HCT116 (cell line): Measurements from ENCODE around the gene VAV2. TPM values are rescaled to one million over a fixed set of nuclear protein-coding genes. Genes with fewer than 3 reads are reported as not detected.

Experiments
- ATAC-seq: fragments of 200-7000 bp; cut with Tn5 transposase; 2 replicates; pipeline ENCODE4 v1.9.1; 2020; ENCODE audit warnings: mild to moderate bottlenecking, moderate library complexity
- BruUV-seq: library from RNA; stranded (reverse); fragments of 400-500 nt; replicated peaks from 2 replicates; lab custom pipeline; 2021; lab: Mats Ljungman, UMichigan
- CTCF ChIA-PET: fragments of 300-600 bp; sonication (Branson Sonifier 250); formaldehyde crosslinking; loops from one replicate; lab custom pipeline; 2021; ENCODE audit warnings: antibody characterized with exemption; lab: Charles Lee
- POLR2A ChIA-PET: fragments of 300-600, 350-600 bp; sonication (Branson Sonifier 250); formaldehyde crosslinking; loops from one replicate; lab custom pipeline; 2021; ENCODE audit warnings: antibody characterized with exemption; lab: Charles Lee
- RAD21 ChIA-PET, 2 experiments: fragments of 300-600 bp; sonication (Branson Sonifier 250); formaldehyde crosslinking; loops; one replicate each; lab custom pipeline; 2023; ENCODE audit warnings: low total read pairs in 2 of 2; ENCODE audit not compliant: uncharacterized antibody in 2 of 2, unreplicated experiment in 2 of 2, low non-redundant PET in 1 of 2; lab: Charles Lee
- DNase-seq: peaks from one replicate; pipeline ENCODE4 v3.0.0-alpha.2; 2010; ENCODE audit warnings: low read depth, low spot score
- H2AFZ ChIP-seq: fragments of 200-600 bp; shearing (Covaris generic), sonication (generic); 2 replicates; pipeline ENCODE4 v1.6.1; 2017; ENCODE audit warnings: low read depth, mixed run types, mixed read lengths, antibody characterized with exemption, low read length; ENCODE audit not compliant: poor library complexity, severe bottlenecking
- H3K27ac ChIP-seq: 2 replicates; pipeline ENCODE4 v1.5.1; 2012; ENCODE audit warnings: low read depth, low read length
- H3K27me3 ChIP-seq: fragments of 200-600 bp; sonication (generic); 2 replicates; pipeline ENCODE4 v1.6.1; 2016; ENCODE audit warnings: mixed run types, low read length, mixed read lengths; ENCODE audit not compliant: insufficient read depth
- H3K36me3 ChIP-seq, 2 experiments: fragments of 200-500 bp in 1 of 2; fragments of 200-600 bp in 1 of 2; sonication (Bioruptor generic) in 1 of 2; sonication (generic) in 1 of 2; 2 replicates each; pipeline versions ENCODE4 v1.5.1 to v1.6.1; 2014 to 2016; ENCODE audit warnings: low read length in 2 of 2, inconsistent platforms in 1 of 2, mixed read lengths in 1 of 2, mixed run types in 1 of 2; ENCODE audit not compliant: insufficient read depth in 2 of 2, control insufficient read depth in 1 of 2
- H3K4me1 ChIP-seq, 2 experiments: fragments of 200-600 bp in 1 of 2; sonication (generic) in 1 of 2; 2 replicates each; pipeline versions ENCODE4 v1.5.1 to v1.6.1; 2012 to 2017; ENCODE audit warnings: low read length in 2 of 2, inconsistent platforms in 1 of 2, mild to moderate bottlenecking in 1 of 2, mixed read lengths in 1 of 2, mixed run types in 1 of 2, moderate library complexity in 1 of 2; ENCODE audit not compliant: insufficient read depth in 2 of 2, control insufficient read depth in 1 of 2
- H3K4me2 ChIP-seq: fragments of 200-600 bp; sonication (generic); 2 replicates; pipeline ENCODE4 v1.6.1; 2017; ENCODE audit warnings: mixed run types, low read length, mixed read lengths
- H3K4me3 ChIP-seq, 2 experiments: fragments of 200-600 bp in 1 of 2; sonication (generic) in 1 of 2; replicated peaks in 1 of 2; 2 replicates each; pipeline ENCODE4 v1.5.1; 2011 to 2016; ENCODE audit warnings: low read length in 2 of 2, control low read depth in 1 of 2, low read depth in 1 of 2, mild to moderate bottlenecking in 1 of 2, mixed read lengths in 1 of 2, mixed run types in 1 of 2
- H3K79me2 ChIP-seq: fragments of 200-600 bp; sonication (generic); 2 replicates; pipeline ENCODE4 v1.6.1; 2017; ENCODE audit warnings: mild to moderate bottlenecking, mixed run types, low read length, moderate library complexity, mixed read lengths; ENCODE audit not compliant: insufficient read depth
- H3K9ac ChIP-seq: fragments of 200-600 bp; sonication (generic); 2 replicates; pipeline ENCODE4 v1.6.1; 2016; ENCODE audit warnings: low read length, mixed read lengths
- H3K9me2 ChIP-seq: fragments of 200-600 bp; sonication (generic), shearing (Covaris generic); 2 replicates; pipeline ENCODE4 v1.6.1; 2017; ENCODE audit warnings: mixed run types, mild to moderate bottlenecking, moderate library complexity; ENCODE audit not compliant: insufficient read depth
- H3K9me3 ChIP-seq, 2 experiments: fragments of 200-500 bp in 1 of 2; fragments of 200-600 bp in 1 of 2; sonication (Bioruptor generic) in 1 of 2; sonication (generic) in 1 of 2; 2 replicates each; pipeline ENCODE4 v1.6.1; 2014 to 2017; ENCODE audit warnings: low read length in 2 of 2, mixed read lengths in 2 of 2, inconsistent platforms in 1 of 2, low read depth in 1 of 2, mild to moderate bottlenecking in 1 of 2, mixed run types in 1 of 2, moderate library complexity in 1 of 2; ENCODE audit not compliant: control insufficient read depth in 1 of 2, insufficient read depth in 1 of 2
- H4K20me1 ChIP-seq: fragments of 200-600 bp; sonication (generic), shearing (Covaris generic); 2 replicates; pipeline ENCODE4 v1.6.1; 2017; ENCODE audit warnings: mixed run types, mild to moderate bottlenecking, moderate library complexity; ENCODE audit not compliant: insufficient read depth
- CEBPB ChIP-seq: IDR thresholded peaks from 2 replicates; pipeline ENCODE4 v1.6.1; 2012; ENCODE audit warnings: low read depth
- EGR1 ChIP-seq: IDR thresholded peaks from 2 replicates; pipeline ENCODE4 v1.6.1; 2012; ENCODE audit warnings: low read depth
- ELF1 ChIP-seq: IDR thresholded peaks from 2 replicates; pipeline ENCODE4 v1.6.1; 2012; ENCODE audit warnings: low read depth, borderline replicate concordance
- EZH2 ChIP-seq: fragments of 200-600 bp; sonication (generic); IDR thresholded peaks from 2 replicates; pipeline ENCODE4 v1.6.1; 2017; ENCODE audit warnings: antibody characterized with exemption, mixed run types
- EZH2phosphoT487 ChIP-seq: fragments of 200-600 bp; IDR thresholded peaks from 2 replicates; pipeline ENCODE4 v1.6.1; 2018; ENCODE audit warnings: antibody characterized with exemption, borderline replicate concordance
- FOSL1 ChIP-seq: IDR thresholded peaks from 2 replicates; pipeline ENCODE4 v1.6.1; 2012; ENCODE audit warnings: low read depth
- POLR2AphosphoS5 ChIP-seq: IDR thresholded peaks from 2 replicates; pipeline ENCODE4 v1.6.1; 2011; ENCODE audit warnings: mild to moderate bottlenecking, low read depth, low read length, moderate library complexity
- RAD21 ChIP-seq: IDR thresholded peaks from 2 replicates; pipeline ENCODE4 v1.6.1; 2012; ENCODE audit warnings: low read depth, mild to moderate bottlenecking
- SIN3A ChIP-seq: IDR thresholded peaks from 2 replicates; pipeline ENCODE4 v1.6.1; 2012; ENCODE audit warnings: low read depth
- SP1 ChIP-seq: IDR thresholded peaks from 2 replicates; pipeline ENCODE4 v1.6.1; 2012; ENCODE audit warnings: low read depth
- TCF7L2 ChIP-seq: IDR thresholded peaks from 2 replicates; pipeline ENCODE4 v1.7.0; 2011; ENCODE audit warnings: borderline replicate concordance, inconsistent platforms; ENCODE audit not compliant: insufficient read depth, insufficient read length; ENCODE audit errors: extremely low read depth
- YY1 ChIP-seq: IDR thresholded peaks from 2 replicates; pipeline ENCODE4 v1.6.1; 2011; ENCODE audit warnings: low read length, low read depth, moderate library complexity, mild to moderate bottlenecking; ENCODE audit not compliant: insufficient replicate concordance; ENCODE audit errors: extremely low read depth
- ZFX ChIP-seq: fragments of 450-650 bp; IDR thresholded peaks from 2 replicates; pipeline ENCODE4 v1.6.1; 2017
- ZNF274 ChIP-seq: fragments of 200-500 bp; sonication (Bioruptor generic); IDR thresholded peaks from 2 replicates; pipeline ENCODE4 v1.6.1; 2014; ENCODE audit warnings: mild to moderate bottlenecking, low read depth, low read length, inconsistent platforms
- intact Hi-C: fragments of 100-400 bp; cut with micrococcal nuclease; formaldehyde crosslinking; loops from 2 replicates; pipeline ENCODE4 v1.10.0; 2022
- total RNA-seq: library from RNA; stranded (reverse); gene quantifications from one replicate; pipeline ENCODE4 v1.2.1, GENCODE V29; 2021; ENCODE audit not compliant: unreplicated experiment
- TF ChIP-seq, protein P1 (sequence below): IDR thresholded peaks from 2 replicates; pipeline ENCODE4 v1.6.1; 2012
- TF ChIP-seq, protein P2 (sequence below): IDR thresholded peaks from 2 replicates; pipeline ENCODE4 v1.6.1; 2011; ENCODE audit warnings: mild to moderate bottlenecking, low read length, moderate library complexity; ENCODE audit not compliant: insufficient replicate concordance; ENCODE audit errors: extremely low read depth

Gene VAV2
- total RNA-seq, 1 experiment from 2014 or later = 33.2 TPM

DNA sequence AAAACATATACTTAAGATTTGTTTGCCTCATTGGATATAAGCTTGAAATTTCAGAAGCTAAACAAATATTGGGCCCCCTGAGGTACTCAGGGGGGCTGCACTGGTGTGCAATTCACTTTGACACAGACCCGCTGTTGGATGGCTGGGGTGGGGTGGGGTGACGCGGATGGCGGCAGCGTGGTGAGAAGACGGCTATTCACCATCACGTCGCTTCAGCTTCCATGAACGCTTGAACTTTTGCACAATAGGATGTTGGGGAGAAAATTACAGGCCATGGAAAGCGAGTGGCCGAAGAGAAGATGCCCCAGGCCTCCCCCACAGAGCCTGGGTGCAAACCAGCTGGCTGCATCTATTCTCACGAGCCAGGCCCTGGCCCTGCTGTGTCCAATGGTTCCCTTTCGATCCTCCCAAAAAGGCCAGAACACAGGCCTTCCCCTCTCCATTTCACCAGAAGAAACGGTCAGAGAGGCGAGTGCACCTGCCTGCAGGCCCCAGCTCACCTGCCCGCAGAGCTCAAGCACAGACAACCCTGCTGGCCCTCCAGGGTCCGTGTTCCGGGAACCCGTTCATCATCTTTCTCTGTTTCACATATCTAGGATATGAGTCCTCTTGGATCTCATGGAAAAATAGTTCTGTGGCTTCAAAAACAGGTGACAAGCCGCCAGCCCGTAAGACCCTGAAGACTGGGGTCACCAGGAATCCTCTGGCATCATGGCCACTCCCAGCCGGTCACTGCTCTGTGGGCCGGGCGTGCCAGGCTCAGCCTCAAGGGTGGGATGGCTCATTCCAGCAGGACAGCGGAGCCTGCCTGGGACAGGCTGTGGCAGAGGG lies 207.2 kb downstream of the VAV2 start:
- no peak for DNase-seq
- no peak for ATAC-seq
- POLR2A ChIA-PET = no interaction called here
- Histone ChIP-seq H3K4me1 (no peaks in the 10 kb centered on the region), H3K27ac (no peak overlapping the region), H3K4me3 (no peak overlapping the region), H3K79me2 (no peaks in the 10 kb centered on the region), H3K27me3 (no peaks in the 10 kb centered on the region), H3K9me2 (no peaks in the 10 kb centered on the region), H2AFZ (no peak overlapping the region), H4K20me1 (no peaks in the 10 kb centered on the region), H3K4me2 (no peak overlapping the region), H3K36me3 (peaks cover 0 to 3% of the 10 kb centered on the region in 2 experiments; a peak in 1 of 4 replicates), H3K9me3 (no peaks in the 10 kb centered on the region), H3K9ac (no peak overlapping the region)
- RAD21 ChIA-PET = no interaction called here
- no peak for TF ChIP-seq EZH2
- no peak for TF ChIP-seq RAD21
- TF ChIP-seq, protein P1, sequence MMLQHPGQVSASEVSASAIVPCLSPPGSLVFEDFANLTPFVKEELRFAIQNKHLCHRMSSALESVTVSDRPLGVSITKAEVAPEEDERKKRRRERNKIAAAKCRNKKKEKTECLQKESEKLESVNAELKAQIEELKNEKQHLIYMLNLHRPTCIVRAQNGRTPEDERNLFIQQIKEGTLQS = no peak
- TF ChIP-seq POLR2AphosphoS5 = no peak
- TF ChIP-seq ZFX = no peak
- TF ChIP-seq EGR1 = no peak
- TF ChIP-seq TCF7L2 = no peak
- TF ChIP-seq SP1 = no peak
- TF ChIP-seq, protein P2, sequence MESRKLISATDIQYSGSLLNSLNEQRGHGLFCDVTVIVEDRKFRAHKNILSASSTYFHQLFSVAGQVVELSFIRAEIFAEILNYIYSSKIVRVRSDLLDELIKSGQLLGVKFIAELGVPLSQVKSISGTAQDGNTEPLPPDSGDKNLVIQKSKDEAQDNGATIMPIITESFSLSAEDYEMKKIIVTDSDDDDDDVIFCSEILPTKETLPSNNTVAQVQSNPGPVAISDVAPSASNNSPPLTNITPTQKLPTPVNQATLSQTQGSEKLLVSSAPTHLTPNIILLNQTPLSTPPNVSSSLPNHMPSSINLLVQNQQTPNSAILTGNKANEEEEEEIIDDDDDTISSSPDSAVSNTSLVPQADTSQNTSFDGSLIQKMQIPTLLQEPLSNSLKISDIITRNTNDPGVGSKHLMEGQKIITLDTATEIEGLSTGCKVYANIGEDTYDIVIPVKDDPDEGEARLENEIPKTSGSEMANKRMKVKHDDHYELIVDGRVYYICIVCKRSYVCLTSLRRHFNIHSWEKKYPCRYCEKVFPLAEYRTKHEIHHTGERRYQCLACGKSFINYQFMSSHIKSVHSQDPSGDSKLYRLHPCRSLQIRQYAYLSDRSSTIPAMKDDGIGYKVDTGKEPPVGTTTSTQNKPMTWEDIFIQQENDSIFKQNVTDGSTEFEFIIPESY = no peak
- TF ChIP-seq SIN3A = no peak
- no peak for TF ChIP-seq FOSL1
- no peak for TF ChIP-seq ZNF274
- TF ChIP-seq YY1 = no peak
- no peak for TF ChIP-seq ELF1
- no peak for TF ChIP-seq CEBPB
- TF ChIP-seq EZH2phosphoT487 = no peak
- CTCF ChIA-PET = interaction anchor here (1.3 to 1.6 kb wide), 2 partner anchors 208 to 210 kb away, joined by 3 to 6 read pairs; no protein-coding TSS in a partner anchor
- intact Hi-C loops = no loop called here
- no TSS peak for BruUV-seq
